Right lobe of liver (tissue), 6 donors: Measurements from ENCODE around the gene DDOST. TPM values are rescaled to one million over a fixed set of nuclear protein-coding genes. Genes with fewer than 3 reads are reported as not detected.

Experiments
- ATAC-seq, 4 donors: fragments of 200-7000 bp; cut with Tn5 transposase; one replicate each; pipeline ENCODE4 v1.9.1; 2020; ENCODE audit warnings: mild to moderate bottlenecking in 4 of 4, moderate library complexity in 4 of 4
- DNase-seq, 3 donors: peaks; one replicate each; pipeline ENCODE4 v3.0.0-alpha.2; 2020
- H3K27ac ChIP-seq, 3 donors: fragments of 200-600 bp; one replicate each; pipeline ENCODE4 v1.8.0; 2022
- H3K27me3 ChIP-seq, 2 donors: fragments of 200-600 bp; one replicate each; pipeline ENCODE4 v1.8.0; 2022
- H3K36me3 ChIP-seq, 4 donors: fragments of 200-600 bp; sonication (generic) in 1 of 4; one replicate each; pipeline versions ENCODE4 v1.5.1 to v1.8.0; 2017 to 2022; ENCODE audit warnings: control low read depth in 1 of 4
- H3K4me1 ChIP-seq, 4 donors: fragments of 200-600 bp; sonication (generic) in 1 of 4; one replicate each; pipeline versions ENCODE4 v1.5.1 to v1.8.0; 2017 to 2022; ENCODE audit warnings: control low read depth in 1 of 4
- H3K4me3 ChIP-seq, 3 donors: fragments of 200-600 bp; one replicate each; pipeline ENCODE4 v1.8.0; 2022
- H3K9me3 ChIP-seq, 4 donors: fragments of 200-600 bp; sonication (generic) in 1 of 4; one replicate each; pipeline versions ENCODE4 v1.5.1 to v1.8.0; 2017 to 2022; ENCODE audit warnings: control low read depth in 1 of 4
- POLR2A ChIP-seq: fragments of 450-650 bp; IDR thresholded peaks from one replicate; pipeline ENCODE4 v1.6.1; 2017; ENCODE audit warnings: antibody characterized with exemption, mild to moderate bottlenecking
- WGBS: methylation state at CpG from one replicate; pipeline ENCODE4 v1.1.6; 2018; ENCODE audit warnings: low coverage, low lambda C conversion rate; ENCODE audit not compliant: insufficient coverage; ENCODE audit errors: missing lambda C conversion rate; 5-methylcytosine and 5-hydroxymethylcytosine counted together
- intact Hi-C, 2 donors: fragments of 100-400 bp; cut with DNase I; formaldehyde crosslinking; loops; one replicate each; pipeline versions ENCODE4 v1.11.2 to v1.14.1; 2022
- total RNA-seq, 6 experiments: library from RNA; depleted of rRNA in 2 of 6; stranded (reverse); fragments of >200 nt in 2 of 6; fragmentation: NEBNext Ultra II Directional in 3 of 6; extraction: Animal tissue kit (Norgen Biotek cat#: 25700) in 3 of 6; gene quantifications; one replicate each; pipeline versions ENCODE4 v1.1.0 to v1.2.4, GENCODE V29; 2016 to 2023
- TF ChIP-seq, protein P1 (sequence below), 4 donors: fragments of 200-600 bp in 3 of 4; fragments of 450-650 bp in 1 of 4; IDR thresholded peaks; one replicate each; pipeline versions ENCODE4 v1.5.1 to v1.8.0; 2016 to 2022; ENCODE audit warnings: antibody characterized with exemption in 4 of 4, mild to moderate bottlenecking in 2 of 4
- donor health status: DM: no; HTN: yes; CAD: no.
- donor health status: DM: no; HTN: no; CAD: no.
- donor health status: DM: no; HTN: no; CAD: no.
- donor health status: DM: no; HTN: yes; CAD: no.
- donor health status: DM: no; HTN: yes; CAD: no.

DDOST gene
- total RNA-seq, 6 experiments from 2014 or later = 53.0 to 132 (median 100) TPM

GRCh38 chr1:20641975-20642374 is 19.2 kb downstream of the DDOST start:
- H3K4me1 ChIP-seq = no peaks in the 10 kb centered on the region
- H3K27me3 ChIP-seq = no peaks in the 10 kb centered on the region
- WGBS = 70% methylated on average over 5 of the region's 10 CpGs
- no peak overlapping the region for H3K4me3 ChIP-seq
- intact Hi-C loops = loop anchor here in 1 of 2 donors (5.0 kb wide), 1 partner anchor 120 kb away; no protein-coding TSS in a partner anchor
- peak in 1 of 3 donors; percentile 7 for DNase-seq
- no peak overlapping the region for H3K27ac ChIP-seq
- peaks cover 0 to 86% (median 29%) of the 10 kb centered on the region in 4 donors for H3K36me3 ChIP-seq
- no peak for TF ChIP-seq POLR2A
- TF ChIP-seq, protein P1, sequence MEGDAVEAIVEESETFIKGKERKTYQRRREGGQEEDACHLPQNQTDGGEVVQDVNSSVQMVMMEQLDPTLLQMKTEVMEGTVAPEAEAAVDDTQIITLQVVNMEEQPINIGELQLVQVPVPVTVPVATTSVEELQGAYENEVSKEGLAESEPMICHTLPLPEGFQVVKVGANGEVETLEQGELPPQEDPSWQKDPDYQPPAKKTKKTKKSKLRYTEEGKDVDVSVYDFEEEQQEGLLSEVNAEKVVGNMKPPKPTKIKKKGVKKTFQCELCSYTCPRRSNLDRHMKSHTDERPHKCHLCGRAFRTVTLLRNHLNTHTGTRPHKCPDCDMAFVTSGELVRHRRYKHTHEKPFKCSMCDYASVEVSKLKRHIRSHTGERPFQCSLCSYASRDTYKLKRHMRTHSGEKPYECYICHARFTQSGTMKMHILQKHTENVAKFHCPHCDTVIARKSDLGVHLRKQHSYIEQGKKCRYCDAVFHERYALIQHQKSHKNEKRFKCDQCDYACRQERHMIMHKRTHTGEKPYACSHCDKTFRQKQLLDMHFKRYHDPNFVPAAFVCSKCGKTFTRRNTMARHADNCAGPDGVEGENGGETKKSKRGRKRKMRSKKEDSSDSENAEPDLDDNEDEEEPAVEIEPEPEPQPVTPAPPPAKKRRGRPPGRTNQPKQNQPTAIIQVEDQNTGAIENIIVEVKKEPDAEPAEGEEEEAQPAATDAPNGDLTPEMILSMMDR (IDR thresholded peaks at IDR 0.05) = no peak
- H3K9me3 ChIP-seq = no peaks in the 10 kb centered on the region
- ATAC-seq = no peak

DNA sequence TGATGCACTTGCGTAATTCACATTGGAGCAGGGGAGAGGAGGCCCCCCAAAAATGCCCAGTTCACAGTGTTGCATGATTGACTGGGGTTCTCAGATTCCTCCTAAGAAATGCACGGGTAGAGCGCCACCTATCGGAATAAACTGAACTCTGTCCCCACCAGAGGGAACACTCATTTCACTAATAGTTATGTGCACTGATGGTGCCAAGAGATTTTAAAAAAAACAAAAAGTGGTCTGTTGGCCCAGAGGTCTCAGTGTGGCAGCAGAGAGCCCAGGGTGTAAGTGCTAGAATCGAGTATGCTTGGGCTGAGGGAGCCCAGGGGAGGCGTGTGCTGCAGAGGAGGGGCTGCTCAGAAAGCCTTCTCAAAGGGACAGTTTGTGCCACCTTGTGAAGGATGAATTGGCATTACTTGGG is 21.0 kb downstream of the DDOST start:
- Histone ChIP-seq H3K4me3 (no peak overlapping the region), H3K27ac (no peak overlapping the region), H3K36me3 (peaks cover 0 to 81% (median 25%) of the 10 kb centered on the region in 4 donors), H3K27me3 (no peaks in the 10 kb centered on the region), H3K4me1 (peaks cover 0 to 2% (median under 1%) of the 10 kb centered on the region in 4 donors), H3K9me3 (no peaks in the 10 kb centered on the region)
- intact Hi-C loops = loop anchor here in 1 of 2 donors (5.0 kb wide), 1 partner anchor 118 kb away; no protein-coding TSS in a partner anchor
- ATAC-seq = peak; percentile 55 to 80 (median 72)
- DNase-seq = peak in 1 of 3 donors; percentile 16
- WGBS = 20% methylated on average over 6 of the region's 6 CpGs
- TF ChIP-seq, protein P1 (IDR thresholded peaks at IDR 0.05) = peak; percentile 75 to 82 (median 76)
- no peak for TF ChIP-seq POLR2A

DNA sequence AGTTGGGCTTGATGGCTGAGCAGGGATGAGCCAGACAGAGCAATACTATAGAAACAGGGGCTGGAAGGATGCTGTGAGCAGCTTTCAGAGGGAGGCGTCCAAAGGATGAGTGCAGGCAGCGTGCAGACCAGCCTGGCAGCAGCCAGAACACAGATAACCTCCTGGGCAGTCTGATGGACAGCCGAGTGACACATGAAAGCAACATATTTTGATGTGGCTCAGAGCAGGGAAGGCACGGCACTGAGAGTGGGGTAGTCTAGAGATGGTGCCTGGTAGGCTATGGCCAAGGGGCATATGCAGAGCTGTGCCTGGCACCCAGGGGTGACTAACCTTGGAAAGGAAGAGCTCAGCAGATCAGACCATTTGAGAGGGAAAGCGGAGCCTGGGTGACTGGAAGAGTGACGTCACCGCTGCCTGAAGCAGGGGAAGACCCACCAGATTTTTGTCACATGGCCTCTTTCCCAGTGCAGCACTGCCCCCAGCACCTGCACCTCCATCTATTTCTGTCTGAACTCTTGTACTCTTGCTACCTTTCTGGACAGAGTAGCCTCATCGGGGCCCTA is 24.3 kb downstream of the DDOST start:
- H3K4me3 ChIP-seq = no peak overlapping the region
- WGBS = 95% methylated on average over 3 of the region's 8 CpGs
- no peaks in the 10 kb centered on the region for H3K9me3 ChIP-seq
- intact Hi-C loops = loop anchor here (5.0 kb wide), 3 partner anchors 60 to 115 kb away; no protein-coding TSS in a partner anchor
- H3K4me1 ChIP-seq = peaks cover 0 to 19% (median 9%) of the 10 kb centered on the region in 4 donors
- H3K36me3 ChIP-seq = peaks cover 0 to 47% (median 15%) of the 10 kb centered on the region in 4 donors
- ATAC-seq (no peak), DNase-seq (no peak)
- TF ChIP-seq POLR2A = no peak
- TF ChIP-seq, protein P1 (IDR thresholded peaks at IDR 0.05) = no peak
- no peak overlapping the region for H3K27ac ChIP-seq
- H3K27me3 ChIP-seq = no peaks in the 10 kb centered on the region

DNA sequence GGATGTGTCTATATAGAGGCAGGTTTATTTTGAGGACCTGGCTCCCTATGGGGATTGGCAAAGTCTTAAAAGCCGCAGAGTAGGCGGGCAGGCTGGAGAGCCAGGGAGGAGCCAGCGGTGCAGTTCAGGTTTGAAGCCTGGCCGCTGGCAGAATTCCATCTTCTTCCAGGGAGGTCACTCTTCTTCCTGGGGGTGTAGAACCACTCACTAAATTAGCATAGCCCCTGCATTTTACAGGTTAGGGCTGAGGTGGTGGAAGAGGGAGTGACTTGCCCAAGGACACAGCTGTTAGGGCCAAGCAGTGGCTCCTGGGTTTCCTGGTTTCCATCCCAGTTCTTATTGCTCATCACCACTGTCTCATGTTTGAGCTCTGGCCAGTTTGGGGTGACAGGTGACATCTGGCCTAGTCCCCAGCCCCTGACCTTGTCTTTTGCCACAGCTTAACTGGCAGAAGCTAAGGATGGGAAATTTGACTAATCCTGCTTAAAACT is 26.5 kb downstream of the DDOST start:
- no peak for TF ChIP-seq POLR2A
- TF ChIP-seq, protein P1 (IDR thresholded peaks at IDR 0.05) = no peak
- WGBS = 17% methylated on average over 1 of the region's 4 CpGs
- Histone ChIP-seq H3K36me3 (peaks cover 0 to 28% (median 7%) of the 10 kb centered on the region in 4 donors), H3K9me3 (no peaks in the 10 kb centered on the region), H3K27me3 (no peaks in the 10 kb centered on the region), H3K4me3 (peak overlapping the region; percentile 80 to 89 (median 88)), H3K27ac (peak overlapping the region in 2 of 3 donors; percentile 96 to 97), H3K4me1 (peaks cover 0 to 19% (median 9%) of the 10 kb centered on the region in 4 donors)
- ATAC-seq = peak; percentile 55 to 67 (median 62)
- intact Hi-C loops = loop anchor here (5.0 kb wide), 3 partner anchors 57 to 112 kb away; no protein-coding TSS in a partner anchor
- peak; percentile 57 to 77 (median 66) for DNase-seq
